DOHH2 (cell line): ENCODE data around the gene ANO6.

ENCODE experiments used
- CTCF ChIP-seq: fragments of 200-600 bp; sonication (generic); IDR thresholded peaks from one replicate; pipeline ENCODE4 v1.5.1; 2014; ENCODE audit warnings: antibody characterized with exemption, mild to moderate bottlenecking, low read depth, low read length; ENCODE audit not compliant: poor library complexity, severe bottlenecking
- EZH2phosphoT487 ChIP-seq: fragments of 200-600 bp; sonication (generic); IDR thresholded peaks from 2 replicates; pipeline ENCODE4 v1.6.1; 2017; ENCODE audit warnings: borderline replicate concordance, mild to moderate bottlenecking, antibody characterized with exemption, low read length, moderate library complexity, mixed read lengths

- TF ChIP-seq CTCF = no peak
- TF ChIP-seq EZH2phosphoT487 = no peak
These were observed 199.5 kb downstream of the ANO6 start for GRCh38 chr12:45415393-45415817.
